Activated T-cell treated with anti-CD3 and anti-CD28 coated beads for 4 hours (primary cell): ENCODE data around the gene ALPP.
"Not testable (repeated sequence)": the region's sequence is repeated elsewhere in the genome, so short reads cannot be mapped to it uniquely, and the experiment has no call there.

Experiments
- DNase-seq: peaks from one replicate; pipeline ENCODE4 v3.0.0-alpha.2; 2020

ALPP gene

GRCh38 chr2:232382331-232383225, 4.0 kb downstream of the ALPP start:
- no peak for DNase-seq

- DNase-seq: no peak
Measured at GRCh38 chr2:232384466-232384865, 5.9 kb downstream of the ALPP start.

- not testable (repeated sequence) for DNase-seq
Measured at GRCh38 chr2:232385058-232385457, 6.5 kb downstream of the ALPP start.

GRCh38 chr2:232385660-232386489, 7.3 kb downstream of the ALPP start:
- DNase-seq: no peak

GRCh38 chr2:232386490-232386739, 7.9 kb downstream of the ALPP start:
- no peak for DNase-seq

GRCh38 chr2:232386740-232387450, 8.3 kb downstream of the ALPP start:
- no peak for DNase-seq

- DNase-seq: no peak
Measured at GRCh38 chr2:232387451-232388171, 9.1 kb downstream of the ALPP start.

GRCh38 chr2:232388324-232388891, 9.9 kb downstream of the ALPP start:
- no peak for DNase-seq

- DNase-seq: no peak
Measured at GRCh38 chr2:232389327-232389726, 10.8 kb downstream of the ALPP start.

GRCh38 chr2:232390661-232391060, 12.1 kb downstream of the ALPP start:
- no peak for DNase-seq

- no peak for DNase-seq
Measured at GRCh38 chr2:232393556-232393955, 15.0 kb downstream of the ALPP start.

GRCh38 chr2:232394431-232394830, 15.9 kb downstream of the ALPP start:
- DNase-seq: not testable (repeated sequence)

- no peak for DNase-seq
Measured at GRCh38 chr2:232395586-232395985, 17.0 kb downstream of the ALPP start.

GRCh38 chr2:232396683-232397082, 18.1 kb downstream of the ALPP start:
- no peak for DNase-seq

- no peak for DNase-seq
Measured at GRCh38 chr2:232398293-232399034, 19.9 kb downstream of the ALPP start.

- DNase-seq: no peak
Measured at GRCh38 chr2:232400256-232401015, 21.9 kb downstream of the ALPP start.

- no peak for DNase-seq
Measured at GRCh38 chr2:232402518-232402917, 24.0 kb downstream of the ALPP start.

- no peak for DNase-seq
Measured at GRCh38 chr2:232405943-232406510, 27.5 kb downstream of the ALPP start.

GRCh38 chr2:232406556-232407310, 28.2 kb downstream of the ALPP start, which contains the start of gene ALPG:
TSS of gene ALPG (plus strand) at chr2:232406844. CDS start at chr2:232406895, 51 bp downstream.
- DNase-seq: no peak
